GM12892 (cell line): ENCODE results near the gene SORCS2.

Experiments used
- POLR2A ChIP-seq: IDR thresholded peaks from 2 replicates; pipeline ENCODE4 v1.6.1; 2011; ENCODE audit warnings: low read depth, low read length, control low read depth
- POLR2AphosphoS5 ChIP-seq: IDR thresholded peaks from 2 replicates; pipeline ENCODE4 v1.6.1; 2011; ENCODE audit warnings: low read depth, low read length, control low read depth

GRCh38 chr4:7158991-7159390 lies 33.3 kb upstream of the SORCS2 start:
- TF ChIP-seq POLR2A: no peak
- no peak for TF ChIP-seq POLR2AphosphoS5
